PC-9 (cell line): ENCODE data around the gene DUS3L. TPM values are rescaled to one million over a fixed set of nuclear protein-coding genes. Genes with fewer than 3 reads are reported as not detected.

ENCODE experiments used
- BruUV-seq: library from RNA; stranded (reverse); fragments of 400-500 nt; replicated peaks from 2 replicates; lab custom pipeline; 2021; lab: Mats Ljungman, UMichigan
- CTCF ChIA-PET: fragments of 300-600 bp; sonication (Branson Sonifier 250); formaldehyde crosslinking; loops from one replicate; lab custom pipeline; 2022; ENCODE audit warnings: antibody characterized with exemption; lab: Charles Lee
- POLR2A ChIA-PET: fragments of 300-600 bp; sonication (Branson Sonifier 250); formaldehyde crosslinking; loops from one replicate; lab custom pipeline; 2022; ENCODE audit warnings: antibody characterized with exemption; ENCODE audit not compliant: unreplicated experiment; lab: Charles Lee
- DNase-seq, 2 experiments: peaks; one replicate each; pipeline versions ENCODE4 v3.0.0 to v3.0.0-alpha.2; 2015 to 2022; ENCODE audit warnings: mixed read lengths in 1 of 2
- H2AFZ ChIP-seq: fragments of 200-600 bp; sonication (generic); 2 replicates; pipeline ENCODE4 v1.8.1; 2017; ENCODE audit warnings: antibody characterized with exemption
- H3F3A ChIP-seq: fragments of 200-600 bp; sonication (generic); 2 replicates; pipeline ENCODE4 v1.8.1; 2017; ENCODE audit warnings: antibody characterized with exemption, mild to moderate bottlenecking, low read depth; ENCODE audit not compliant: insufficient read depth
- H3K27ac ChIP-seq: fragments of 200-600 bp; sonication (generic); 2 replicates; pipeline ENCODE4 v1.6.1; 2016; ENCODE audit warnings: mixed run types
- H3K27me3 ChIP-seq: fragments of 200-600 bp; sonication (generic); 2 replicates; pipeline ENCODE4 v1.6.1; 2016; ENCODE audit warnings: low read depth, mixed run types; ENCODE audit not compliant: insufficient read depth
- H3K36me3 ChIP-seq: fragments of 200-600 bp; sonication (generic); 2 replicates; pipeline ENCODE4 v1.6.1; 2016; ENCODE audit warnings: low read depth, mixed run types
- H3K4me1 ChIP-seq: fragments of 200-600 bp; sonication (generic); replicated peaks from 2 replicates; pipeline ENCODE4 v1.6.1; 2016; ENCODE audit warnings: mixed run types; ENCODE audit not compliant: insufficient read depth
- H3K4me2 ChIP-seq: fragments of 200-600 bp; sonication (generic); 2 replicates; pipeline ENCODE4 v1.6.1; 2017; ENCODE audit warnings: mixed run types
- H3K4me3 ChIP-seq: fragments of 200-600 bp; sonication (generic); 2 replicates; pipeline ENCODE4 v1.6.1; 2016; ENCODE audit warnings: mixed run types
- H3K79me2 ChIP-seq: fragments of 200-600 bp; sonication (generic); 2 replicates; pipeline ENCODE4 v1.6.1; 2017; ENCODE audit warnings: low read depth, mixed run types
- H3K9me2 ChIP-seq: fragments of 200-600 bp; sonication (generic); 2 replicates; pipeline ENCODE4 v1.8.1; 2017; ENCODE audit warnings: mild to moderate bottlenecking; ENCODE audit not compliant: insufficient read depth
- H3K9me3 ChIP-seq: fragments of 200-600 bp; sonication (generic); 2 replicates; pipeline ENCODE4 v1.8.1; 2016; ENCODE audit warnings: low read depth; ENCODE audit not compliant: insufficient read depth
- H4K20me1 ChIP-seq: fragments of 200-600 bp; sonication (generic); 2 replicates; pipeline ENCODE4 v1.8.1; 2017; ENCODE audit not compliant: insufficient read depth
- CTCF ChIP-seq: fragments of 200-600 bp; sonication (generic); conservative IDR thresholded peaks from 2 replicates; pipeline ENCODE4 v1.6.1; 2017; ENCODE audit warnings: mixed run types, antibody characterized with exemption, mild to moderate bottlenecking, moderate library complexity
- EZH2 ChIP-seq: fragments of 200-600 bp; sonication (generic); IDR thresholded peaks from 2 replicates; pipeline ENCODE4 v1.8.0; 2017; ENCODE audit warnings: antibody characterized with exemption, low read depth
- intact Hi-C: fragments of 100-400 bp; cut with micrococcal nuclease; formaldehyde crosslinking; loops from one replicate; pipeline ENCODE4 v1.10.0; 2022; ENCODE audit not compliant: unreplicated experiment
- total RNA-seq: library from RNA; stranded (reverse); gene quantifications from 2 replicates; pipeline ENCODE4 v1.2.3, GENCODE V29; 2021

DUS3L gene
- total RNA-seq, 1 experiment from 2014 or later = 27.1 TPM

GRCh38 chr19:5788422-5788821 lies 2.5 kb downstream of the DUS3L start:
- H3K36me3 ChIP-seq = no peaks in the 10 kb centered on the region
- no peak overlapping the region for H3K27ac ChIP-seq
- H3K4me2 ChIP-seq = no peak overlapping the region
- no peak for TF ChIP-seq CTCF
- TF ChIP-seq EZH2 = no peak
- 0 out of 2 replicates have a peak, but pooled peaks cover 6% of the 10 kb centered on the region for H4K20me1 ChIP-seq
- CTCF ChIA-PET = interaction anchor here (0.6 kb wide), 1 partner anchor 42 kb away, joined by 9 read pairs; no protein-coding TSS in a partner anchor
- no peak overlapping the region for H3K4me3 ChIP-seq
- H3F3A ChIP-seq = peaks cover 3% of the 10 kb centered on the region; the same call in 1 of the 2 replicates
- H3K9me3 ChIP-seq = no peaks in the 10 kb centered on the region
- intact Hi-C loops = no loop called here
- H3K9me2 ChIP-seq = no peaks in the 10 kb centered on the region
- peaks cover 10% of the 10 kb centered on the region for H3K79me2 ChIP-seq
- H3K4me1 ChIP-seq = no peaks in the 10 kb centered on the region
- no peaks in the 10 kb centered on the region for H3K27me3 ChIP-seq
- no peak overlapping the region for H2AFZ ChIP-seq
- BruUV-seq = no TSS peak
- DNase-seq = no peak
- POLR2A ChIA-PET = no interaction called here

DNA sequence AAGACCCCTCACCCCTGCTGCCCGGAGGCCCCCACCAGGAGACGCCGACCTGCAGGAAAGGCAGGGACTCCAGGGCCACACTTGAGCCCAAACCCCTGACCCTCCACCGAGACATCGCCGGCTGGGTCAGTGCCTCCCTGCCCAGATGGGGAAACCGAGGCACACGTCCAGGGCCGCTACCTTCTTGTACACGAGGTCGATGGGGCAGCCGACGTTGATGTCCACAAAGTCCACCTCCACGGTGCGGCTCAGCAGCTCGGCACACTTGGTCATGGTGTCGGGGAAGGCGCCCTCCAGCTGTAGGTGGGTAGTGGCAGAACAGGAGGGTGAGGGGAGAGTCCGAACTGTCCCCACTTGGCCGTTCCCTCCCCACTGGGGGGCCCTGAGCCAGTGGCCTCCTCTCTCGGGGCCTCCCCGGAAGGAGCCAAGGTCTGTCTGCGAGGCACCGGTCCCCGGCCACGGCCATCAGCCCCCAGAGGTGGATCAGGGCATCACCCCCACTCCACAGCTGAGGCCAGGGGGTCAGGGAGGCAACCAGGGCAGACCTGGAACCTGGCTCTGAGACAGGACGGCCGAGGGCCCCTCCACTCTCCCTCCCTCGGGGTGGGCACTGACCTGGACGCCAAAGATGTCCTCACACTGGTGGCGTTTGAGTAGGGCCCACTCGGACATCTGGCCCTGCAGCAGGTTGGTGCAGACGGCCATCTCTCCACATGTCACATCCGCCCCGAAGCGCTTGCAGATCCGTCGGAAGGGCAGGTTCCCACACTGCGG lies 3.4 kb downstream of the DUS3L start:
- H3K27ac ChIP-seq = no peak overlapping the region
- H3K9me3 ChIP-seq = no peaks in the 10 kb centered on the region
- no peaks in the 10 kb centered on the region for H3K36me3 ChIP-seq
- H3K79me2 ChIP-seq = peaks cover 10% of the 10 kb centered on the region
- H2AFZ ChIP-seq = no peak overlapping the region
- H3K4me1 ChIP-seq = no peaks in the 10 kb centered on the region
- H3K4me3 ChIP-seq = no peak overlapping the region
- TF ChIP-seq EZH2 (no peak), CTCF (no peak)
- BruUV-seq = no TSS peak
- H3K4me2 ChIP-seq = no peak overlapping the region
- intact Hi-C loops = no loop called here
- ChIA-PET CTCF (no interaction called here), POLR2A (no interaction called here)
- H3K27me3 ChIP-seq = no peaks in the 10 kb centered on the region
- DNase-seq = no peak
- H3F3A ChIP-seq = no peaks in the 10 kb centered on the region; the same call in 1 of the 2 replicates
- 0 out of 2 replicates have a peak, but pooled peaks cover 6% of the 10 kb centered on the region for H4K20me1 ChIP-seq
- no peaks in the 10 kb centered on the region for H3K9me2 ChIP-seq

GRCh38 chr19:5786593-5787408 lies 4.2 kb downstream of the DUS3L start:
- intact Hi-C loops = no loop called here
- Histone ChIP-seq H3K9me2 (no peaks in the 10 kb centered on the region), H3K4me2 (no peak overlapping the region), H3K36me3 (no peaks in the 10 kb centered on the region), H3K9me3 (no peaks in the 10 kb centered on the region), H3K79me2 (peaks cover 10% of the 10 kb centered on the region), H3K4me1 (no peaks in the 10 kb centered on the region), H3F3A (no peaks in the 10 kb centered on the region; the same call in 1 of the 2 replicates), H4K20me1 (0 out of 2 replicates have a peak, but pooled peaks cover 6% of the 10 kb centered on the region), H2AFZ (no peak overlapping the region), H3K27ac (no peak overlapping the region), H3K4me3 (no peak overlapping the region), H3K27me3 (no peaks in the 10 kb centered on the region)
- ChIA-PET POLR2A (no interaction called here), CTCF (no interaction called here)
- no TSS peak for BruUV-seq
- TF ChIP-seq CTCF (no peak), EZH2 (no peak)
- no peak for DNase-seq
